SU-DHL-6 (cell line): ENCODE measurements around the gene CFAP58.

ENCODE experiments used
- H2AFZ ChIP-seq: fragments of 200-600 bp; sonication (generic); 2 replicates; pipeline ENCODE4 v1.6.1; 2014; ENCODE audit warnings: low read depth, mild to moderate bottlenecking, moderate library complexity, mixed read lengths, antibody characterized with exemption, low read length; ENCODE audit not compliant: severe bottlenecking
- H3F3A ChIP-seq: fragments of 200-600 bp; shearing (Covaris generic); 2 replicates; pipeline ENCODE4 v1.6.0; 2016; ENCODE audit warnings: antibody characterized with exemption, mild to moderate bottlenecking; ENCODE audit not compliant: insufficient read depth
- H3K27ac ChIP-seq: fragments of 200-600 bp; sonication (generic); 2 replicates; pipeline ENCODE4 v1.5.1; 2016; ENCODE audit warnings: low read depth, mild to moderate bottlenecking, low read length, moderate library complexity, mixed read lengths
- H3K27me3 ChIP-seq: fragments of 200-600 bp; sonication (generic), shearing (Covaris generic); 2 replicates; pipeline ENCODE4 v1.6.0; 2014; ENCODE audit warnings: mild to moderate bottlenecking, low read length
- H3K36me3 ChIP-seq: fragments of 200-600 bp; sonication (generic); 2 replicates; pipeline ENCODE4 v1.6.1; 2014; ENCODE audit warnings: mild to moderate bottlenecking, low read length, mixed read lengths
- H3K4me2 ChIP-seq: fragments of 300-600, 200-600 bp; shearing (Covaris generic), sonication (generic); 2 replicates; pipeline ENCODE4 v1.6.0; 2014; ENCODE audit warnings: low read length, low read depth, mild to moderate bottlenecking; ENCODE audit not compliant: poor library complexity, severe bottlenecking
- H3K4me3 ChIP-seq: fragments of 200-600 bp; sonication (generic); 2 replicates; pipeline ENCODE4 v1.5.1; 2014; ENCODE audit warnings: antibody characterized with exemption, low read length, mild to moderate bottlenecking, mixed read lengths; ENCODE audit not compliant: insufficient read depth, poor library complexity, severe bottlenecking
- H3K79me2 ChIP-seq: fragments of 200-600 bp; sonication (generic); 2 replicates; pipeline ENCODE4 v1.6.1; 2014; ENCODE audit warnings: mild to moderate bottlenecking, low read length, moderate library complexity; ENCODE audit not compliant: insufficient read depth
- H3K9ac ChIP-seq: fragments of 200-600 bp; sonication (generic); 2 replicates; pipeline ENCODE4 v1.7.0; 2014; ENCODE audit warnings: mild to moderate bottlenecking, low read length
- H3K9me2 ChIP-seq: fragments of 200-600 bp; sonication (generic); replicated peaks from 2 replicates; pipeline ENCODE4 v1.6.1; 2014; ENCODE audit warnings: low read length; ENCODE audit not compliant: insufficient read depth
- H3K9me3 ChIP-seq: fragments of 200-600 bp; sonication (generic); 2 replicates; pipeline ENCODE4 v1.6.1; 2014; ENCODE audit warnings: low read length, mixed read lengths; ENCODE audit not compliant: insufficient read depth
- H4K20me1 ChIP-seq: fragments of 200-600 bp; sonication (generic); 2 replicates; pipeline ENCODE4 v1.6.1; 2014; ENCODE audit warnings: low read depth, mild to moderate bottlenecking, antibody characterized with exemption, low read length, moderate library complexity, mixed read lengths
- CTCF ChIP-seq: fragments of 200-600 bp; sonication (generic); IDR thresholded peaks from one replicate; pipeline ENCODE4 v1.5.1; 2017; ENCODE audit warnings: antibody characterized with exemption, mild to moderate bottlenecking, low read length, moderate library complexity; ENCODE audit not compliant: insufficient read depth, poor library complexity, severe bottlenecking
- EZH2phosphoT487 ChIP-seq: fragments of 200-600 bp; sonication (generic), shearing (Covaris generic); conservative IDR thresholded peaks from 2 replicates; pipeline ENCODE4 v1.6.1; 2018; ENCODE audit warnings: mild to moderate bottlenecking, antibody characterized with exemption, low read length, moderate library complexity, mixed read lengths

Gene CFAP58

GRCh38 chr10:104447331-104447730 is 93.7 kb downstream of the CFAP58 start:
- Histone ChIP-seq H3F3A (no peaks in the 10 kb centered on the region), H2AFZ (no peak overlapping the region), H3K4me3 (no peak overlapping the region), H3K9me2 (no peaks in the 10 kb centered on the region), H3K9me3 (no peaks in the 10 kb centered on the region), H3K79me2 (no peaks in the 10 kb centered on the region), H3K36me3 (no peaks in the 10 kb centered on the region), H4K20me1 (no peaks in the 10 kb centered on the region), H3K4me2 (no peak overlapping the region), H3K27ac (no peak overlapping the region), H3K9ac (no peak overlapping the region), H3K27me3 (0 out of 2 replicates have a peak, but pooled peaks cover 4% of the 10 kb centered on the region)
- TF ChIP-seq CTCF (no peak), EZH2phosphoT487 (no peak)

- no peak overlapping the region for H3K4me3 ChIP-seq
- no peaks in the 10 kb centered on the region for H3K9me2 ChIP-seq
- H3K27me3 ChIP-seq = 0 out of 2 replicates have a peak, but pooled peaks cover 4% of the 10 kb centered on the region
- H3F3A ChIP-seq = no peaks in the 10 kb centered on the region
- H3K36me3 ChIP-seq = no peaks in the 10 kb centered on the region
- no peak overlapping the region for H3K27ac ChIP-seq
- no peak overlapping the region for H3K4me2 ChIP-seq
- TF ChIP-seq CTCF (no peak), EZH2phosphoT487 (no peak)
- no peaks in the 10 kb centered on the region for H3K9me3 ChIP-seq
- H4K20me1 ChIP-seq = no peaks in the 10 kb centered on the region
- H3K79me2 ChIP-seq = no peaks in the 10 kb centered on the region
- H2AFZ ChIP-seq = no peak overlapping the region
- no peak overlapping the region for H3K9ac ChIP-seq
Observed at GRCh38 chr10:104447906-104448305, 94.3 kb downstream of the CFAP58 start.

- Histone ChIP-seq H3K27ac (no peak overlapping the region), H3K36me3 (no peaks in the 10 kb centered on the region), H3K4me3 (no peak overlapping the region), H3K9me2 (no peaks in the 10 kb centered on the region), H3K9ac (no peak overlapping the region), H3F3A (no peaks in the 10 kb centered on the region), H4K20me1 (no peaks in the 10 kb centered on the region), H3K79me2 (no peaks in the 10 kb centered on the region), H3K9me3 (no peaks in the 10 kb centered on the region), H3K27me3 (0 out of 2 replicates have a peak, but pooled peaks cover 4% of the 10 kb centered on the region), H2AFZ (no peak overlapping the region), H3K4me2 (no peak overlapping the region)
- TF ChIP-seq EZH2phosphoT487 = no peak
- TF ChIP-seq CTCF = no peak
Observed at GRCh38 chr10:104449391-104449790, 95.8 kb downstream of the CFAP58 start.

- Histone ChIP-seq H3K4me3 (no peak overlapping the region), H3K9ac (no peak overlapping the region), H2AFZ (no peak overlapping the region), H3K27me3 (0 out of 2 replicates have a peak, but pooled peaks cover 4% of the 10 kb centered on the region), H3K79me2 (no peaks in the 10 kb centered on the region), H3K36me3 (no peaks in the 10 kb centered on the region), H3K4me2 (no peak overlapping the region), H3F3A (no peaks in the 10 kb centered on the region), H3K9me3 (no peaks in the 10 kb centered on the region), H4K20me1 (no peaks in the 10 kb centered on the region), H3K9me2 (no peaks in the 10 kb centered on the region), H3K27ac (no peak overlapping the region)
- no peak for TF ChIP-seq CTCF
- no peak for TF ChIP-seq EZH2phosphoT487
Observed at GRCh38 chr10:104450490-104450889, 96.9 kb downstream of the CFAP58 start.
